HepG2 (cell line): ENCODE results near the gene THAP9. TPM values are rescaled to one million over a fixed set of nuclear protein-coding genes. Genes with fewer than 3 reads are reported as not detected.

Experiments used
- ATAC-seq: fragments of 200-7000 bp; cut with Tn5 transposase; 3 replicates; pipeline ENCODE4 v1.9.1; 2020; ENCODE audit warnings: mild to moderate bottlenecking, moderate library complexity
- BruUV-seq: library from RNA; stranded (reverse); fragments of 400-500 nt; replicated peaks from 2 replicates; lab custom pipeline; 2021; lab: Mats Ljungman, UMichigan
- CTCF ChIA-PET: fragments of 300-600 bp; formaldehyde crosslinking; extraction: SDS; loops from one replicate; lab custom pipeline; 2021; ENCODE audit warnings: low total read pairs, inconsistent platforms, low intra/inter-chr PET ratio; lab: Yijun Ruan, JAX
- POLR2A ChIA-PET: fragments of 350-600 bp; sonication (Branson Sonifier 250); formaldehyde crosslinking; loops from one replicate; lab custom pipeline; 2020; ENCODE audit warnings: antibody characterized with exemption, inconsistent platforms; lab: Yijun Ruan, JAX
- DNase-seq: peaks from one replicate; pipeline ENCODE4 v3.0.0-alpha.2; 2015; ENCODE audit warnings: low spot score
- FAIRE-seq: peaks from 3 replicates; lab custom pipeline; 2011; peaks lifted over from hg19 to GRCh38; lab: Jason Lieb, UNC
- H2AFZ ChIP-seq: one replicate; pipeline ENCODE4 v1.6.1; 2011; ENCODE audit warnings: low read length, inconsistent platforms
- H3K27ac ChIP-seq: fragments of 300-600 bp; 3 replicates; pipeline ENCODE4 v1.8.0; 2011; ENCODE audit warnings: mixed run types, mild to moderate bottlenecking, mixed read lengths, low read length, inconsistent platforms; ENCODE audit not compliant: insufficient read depth; ENCODE audit errors: extremely low read length
- H3K27me3 ChIP-seq, 2 experiments: fragments of 200-600 bp in 1 of 2; 2 replicates in 1 of 2; 3 replicates in 1 of 2; pipeline versions ENCODE4 v1.6.0 to v1.8.0; 2011; ENCODE audit warnings: low read length in 2 of 2, mild to moderate bottlenecking in 2 of 2, moderate library complexity in 2 of 2, inconsistent platforms in 1 of 2; ENCODE audit not compliant: insufficient read depth in 2 of 2, control insufficient read depth in 1 of 2
- H3K36me3 ChIP-seq, 2 experiments: fragments of 200-600 bp in 1 of 2; replicated peaks in 1 of 2; 2 replicates in 1 of 2; 3 replicates in 1 of 2; pipeline versions ENCODE4 v1.5.1 to v1.8.0; 2011; ENCODE audit warnings: low read length in 2 of 2, inconsistent platforms in 1 of 2; ENCODE audit not compliant: insufficient read depth in 2 of 2, control insufficient read depth in 1 of 2
- H3K4me1 ChIP-seq: 2 replicates; pipeline ENCODE4 v1.5.1; 2012; ENCODE audit warnings: low read length, inconsistent platforms; ENCODE audit not compliant: insufficient read depth
- H3K4me2 ChIP-seq: 2 replicates; pipeline ENCODE4 v1.6.0; 2011; ENCODE audit warnings: low read depth, low read length, inconsistent platforms
- H3K4me3 ChIP-seq, 3 experiments: fragments of 200-600 bp in 1 of 3; sonication (generic), shearing (Covaris generic) in 1 of 3; replicated peaks in 1 of 3; 2 replicates each; pipeline ENCODE4 v1.5.1; 2011 to 2016; ENCODE audit warnings: low read length in 3 of 3, inconsistent platforms in 2 of 3, low read depth in 2 of 3, mild to moderate bottlenecking in 2 of 3, control low read depth in 1 of 3, mixed read lengths in 1 of 3; ENCODE audit not compliant: insufficient read depth in 1 of 3
- H3K79me2 ChIP-seq: one replicate; pipeline ENCODE4 v1.6.1; 2011; ENCODE audit warnings: low read length, inconsistent platforms; ENCODE audit not compliant: insufficient read depth
- H3K9ac ChIP-seq: 2 replicates; pipeline ENCODE4 v1.6.0; 2011; ENCODE audit warnings: mild to moderate bottlenecking, low read depth, low read length, inconsistent platforms; ENCODE audit not compliant: insufficient read depth
- H3K9me3 ChIP-seq: 2 replicates; pipeline ENCODE4 v1.5.1; 2012; ENCODE audit warnings: mild to moderate bottlenecking, low read length
- H4K20me1 ChIP-seq: 2 replicates; pipeline ENCODE4 v1.6.0; 2011; ENCODE audit warnings: inconsistent platforms, mild to moderate bottlenecking, low read length, moderate library complexity; ENCODE audit not compliant: insufficient read depth
- HOXD1 ChIP-seq: sonication (generic); formaldehyde crosslinking; IDR thresholded peaks from 2 replicates; pipeline ENCODE4 v1.5.0; 2020; ENCODE audit warnings: missing genetic modification reagents
- IRF2 ChIP-seq: IDR thresholded peaks from 2 replicates; pipeline ENCODE4 v1.6.1; 2018; ENCODE audit warnings: missing genetic modification reagents, missing compliant biosample characterization
- ZBTB8A ChIP-seq: sonication (generic); formaldehyde crosslinking; IDR thresholded peaks from 2 replicates; pipeline ENCODE4 v1.4.0; 2020; ENCODE audit warnings: mild to moderate bottlenecking, low read depth, missing genetic modification reagents, borderline replicate concordance
- ZMYM3 ChIP-seq: sonication (generic); formaldehyde crosslinking; IDR thresholded peaks from 2 replicates; pipeline ENCODE4 v1.5.1; 2020; ENCODE audit warnings: mild to moderate bottlenecking, missing genetic modification reagents
- ZNF382 ChIP-seq: sonication (generic); formaldehyde crosslinking; IDR thresholded peaks from 2 replicates; pipeline ENCODE4 v1.5.0; 2020; ENCODE audit warnings: missing genetic modification reagents, mild to moderate bottlenecking, borderline replicate concordance
- ZNF460 ChIP-seq: sonication (generic); formaldehyde crosslinking; IDR thresholded peaks from 2 replicates; pipeline ENCODE4 v1.5.1; 2020; ENCODE audit warnings: missing genetic modification reagents, mild to moderate bottlenecking, borderline replicate concordance
- ZNF7 ChIP-seq: IDR thresholded peaks from 2 replicates; pipeline ENCODE4 v1.6.1; 2016; ENCODE audit warnings: missing biosample characterization, missing genetic modification reagents
- WGBS: methylation state at CpG from one replicate; pipeline ENCODE4 v1.1.6; 2017; ENCODE audit warnings: low lambda C conversion rate; 5-methylcytosine and 5-hydroxymethylcytosine counted together
- in situ Hi-C: cut with HindIII; loops from 2 replicates; pipeline ENCODE4 v1.10.0; 2017; ENCODE audit warnings: low pct_unique_long_range_greater_than_20kb; ENCODE audit not compliant: extremely low pct_ligation_motif_present
- intact Hi-C: fragments of 100-400 bp; cut with micrococcal nuclease; formaldehyde crosslinking; loops from one replicate; pipeline ENCODE4 v1.10.0; 2022; ENCODE audit not compliant: unreplicated experiment
- polyA plus RNA-seq, 8 experiments: library from polyadenylated mRNA; depleted of rRNA in 3 of 8; stranded (reverse) in 7 of 8; unstranded in 1 of 8; fragments of >200 nt; fragmentation: Illumina TruSeq in 4 of 8; extraction: Trizol in 4 of 8; gene quantifications; 2 replicates each; pipeline versions ENCODE4 v1.2.1 to v1.2.3, GENCODE V29; 2011 to 2016; ENCODE audit warnings: low read depth in 4 of 8, missing spikeins in 1 of 8, mixed read lengths in 1 of 8; ENCODE audit not compliant: insufficient read depth in 1 of 8
- total RNA-seq, 5 experiments: library from RNA; depleted of rRNA; stranded (reverse); fragments of >200 nt; fragmentation: Illumina TruSeq; extraction: Trizol; gene quantifications; 2 replicates each; pipeline ENCODE4 v1.2.3, GENCODE V29; 2016; ENCODE audit warnings: low read depth in 1 of 5
- TF ChIP-seq, protein P1 (sequence below): sonication (generic); formaldehyde crosslinking; IDR thresholded peaks from 2 replicates; pipeline ENCODE4 v1.8.1; 2023; ENCODE audit warnings: missing genetic modification reagents, mild to moderate bottlenecking, borderline replicate concordance
- TF ChIP-seq, protein P2 (sequence below): sonication (generic); formaldehyde crosslinking; IDR thresholded peaks from 2 replicates; pipeline ENCODE4 v1.8.1; 2023; ENCODE audit warnings: missing genetic modification reagents, inconsistent platforms, borderline replicate concordance
- TF ChIP-seq, protein P3 (sequence below): sonication (generic); formaldehyde crosslinking; IDR thresholded peaks from 2 replicates; pipeline ENCODE4 v1.4.0; 2020; ENCODE audit warnings: missing genetic modification reagents
- TF ChIP-seq, protein P4 (sequence below): sonication (generic); formaldehyde crosslinking; IDR thresholded peaks from 2 replicates; pipeline ENCODE4 v1.9.0; 2021; ENCODE audit warnings: missing genetic modification reagents, borderline replicate concordance

The THAP9 gene
- total and polyA plus RNA-seq, 2 of the 13 experiments (the other 11 are each of a cell fraction or from before 2014, with no cell fraction given), result 6.0 to 7.2 TPM

DNA sequence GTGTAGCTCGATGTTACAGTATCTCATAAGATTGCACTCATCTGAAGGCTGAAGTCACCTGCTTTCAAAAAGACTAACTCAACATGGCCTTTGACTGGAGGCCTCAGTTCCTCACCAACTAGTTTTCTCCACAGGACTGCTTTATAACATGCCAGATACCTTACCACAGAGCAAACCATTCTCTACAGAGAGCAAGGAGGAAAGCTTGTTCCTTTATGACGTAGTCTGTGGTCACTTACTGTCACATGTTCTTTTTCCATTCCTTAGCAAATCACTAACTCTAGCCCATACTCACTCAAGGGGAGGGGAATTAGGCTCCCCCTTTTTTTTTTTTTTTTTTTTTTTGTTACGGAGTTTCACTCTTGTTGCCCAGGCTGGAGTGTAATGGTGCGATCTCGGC lies 3.2 kb downstream of the THAP9 start:
- intact Hi-C loops, result no loop called here
- FAIRE-seq, result no peak
- WGBS, result 97% methylated on average over 5 of the region's 5 CpGs
- Histone ChIP-seq H3K4me3 (no peak overlapping the region), H3K9ac (no peak overlapping the region), H3K9me3 (no peaks in the 10 kb centered on the region), H3K27me3 (no peaks in the 10 kb centered on the region; a peak in 1 of 5 replicates), H3K4me1 (peaks cover 18% of the 10 kb centered on the region)
- CTCF ChIA-PET, result no interaction called here
- BruUV-seq, result no TSS peak
- TF ChIP-seq, protein P1, sequence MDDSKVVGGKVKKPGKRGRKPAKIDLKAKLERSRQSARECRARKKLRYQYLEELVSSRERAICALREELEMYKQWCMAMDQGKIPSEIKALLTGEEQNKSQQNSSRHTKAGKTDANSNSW (CRISPR knock-in tag), result no peak
- TF ChIP-seq, all 625 proteins: peak for 0
- no peak for ATAC-seq
- no peak overlapping the region for H3K4me2 ChIP-seq
- in situ Hi-C loops, result no loop called here
- H3K79me2 ChIP-seq, result peaks cover 39% of the 10 kb centered on the region
- H3K36me3 ChIP-seq, result peaks cover 1 to 7% of the 10 kb centered on the region in 2 experiments
- POLR2A ChIA-PET, result no interaction called here
- no peak overlapping the region for H2AFZ ChIP-seq
- no peak overlapping the region for H3K27ac ChIP-seq
- no peak for DNase-seq
- H4K20me1 ChIP-seq, result no peaks in the 10 kb centered on the region

DNA sequence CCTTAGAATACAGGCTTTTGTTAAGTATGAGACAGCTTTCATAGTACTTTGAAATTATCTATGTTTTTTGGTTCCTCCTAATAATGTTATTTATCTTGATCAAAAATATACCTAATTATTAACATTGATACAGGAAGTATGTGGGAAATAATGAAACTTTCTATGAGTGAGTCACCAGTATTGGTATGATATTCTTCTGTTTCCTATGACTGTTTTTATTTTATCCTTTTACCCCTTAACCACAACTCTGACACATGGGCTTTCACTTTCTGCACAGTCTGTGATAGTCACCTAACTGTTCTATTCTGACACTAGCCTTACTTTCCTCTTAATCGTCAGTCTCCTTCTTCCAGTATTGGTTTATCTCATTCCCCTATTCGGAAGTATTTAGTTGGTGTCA lies 4.7 kb downstream of the THAP9 start:
- H3K27me3 ChIP-seq, result no peaks in the 10 kb centered on the region; a peak in 1 of 5 replicates
- peaks cover 27% of the 10 kb centered on the region for H3K79me2 ChIP-seq
- H3K4me3 ChIP-seq, result no peak overlapping the region
- ChIA-PET POLR2A (no interaction called here), CTCF (no interaction called here)
- WGBS, result 94% methylated on average over 2 of the region's 2 CpGs
- TF ChIP-seq ZNF7 (CRISPR knock-in tag), result no peak
- TF ChIP-seq ZBTB8A (CRISPR knock-in tag), result no peak
- no peak for TF ChIP-seq ZMYM3 (CRISPR knock-in tag)
- TF ChIP-seq, protein P2, sequence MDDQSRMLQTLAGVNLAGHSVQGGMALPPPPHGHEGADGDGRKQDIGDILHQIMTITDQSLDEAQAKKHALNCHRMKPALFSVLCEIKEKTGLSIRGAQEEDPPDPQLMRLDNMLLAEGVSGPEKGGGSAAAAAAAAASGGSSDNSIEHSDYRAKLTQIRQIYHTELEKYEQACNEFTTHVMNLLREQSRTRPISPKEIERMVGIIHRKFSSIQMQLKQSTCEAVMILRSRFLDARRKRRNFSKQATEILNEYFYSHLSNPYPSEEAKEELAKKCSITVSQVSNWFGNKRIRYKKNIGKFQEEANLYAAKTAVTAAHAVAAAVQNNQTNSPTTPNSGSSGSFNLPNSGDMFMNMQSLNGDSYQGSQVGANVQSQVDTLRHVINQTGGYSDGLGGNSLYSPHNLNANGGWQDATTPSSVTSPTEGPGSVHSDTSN, result no peak
- TF ChIP-seq IRF2 (CRISPR knock-in tag), result no peak
- TF ChIP-seq, protein P3, sequence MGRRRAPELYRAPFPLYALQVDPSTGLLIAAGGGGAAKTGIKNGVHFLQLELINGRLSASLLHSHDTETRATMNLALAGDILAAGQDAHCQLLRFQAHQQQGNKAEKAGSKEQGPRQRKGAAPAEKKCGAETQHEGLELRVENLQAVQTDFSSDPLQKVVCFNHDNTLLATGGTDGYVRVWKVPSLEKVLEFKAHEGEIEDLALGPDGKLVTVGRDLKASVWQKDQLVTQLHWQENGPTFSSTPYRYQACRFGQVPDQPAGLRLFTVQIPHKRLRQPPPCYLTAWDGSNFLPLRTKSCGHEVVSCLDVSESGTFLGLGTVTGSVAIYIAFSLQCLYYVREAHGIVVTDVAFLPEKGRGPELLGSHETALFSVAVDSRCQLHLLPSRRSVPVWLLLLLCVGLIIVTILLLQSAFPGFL (CRISPR knock-in tag), result no peak
- no peak for TF ChIP-seq ZNF460 (CRISPR knock-in tag)
- no peak for TF ChIP-seq HOXD1
- TF ChIP-seq, protein P4, sequence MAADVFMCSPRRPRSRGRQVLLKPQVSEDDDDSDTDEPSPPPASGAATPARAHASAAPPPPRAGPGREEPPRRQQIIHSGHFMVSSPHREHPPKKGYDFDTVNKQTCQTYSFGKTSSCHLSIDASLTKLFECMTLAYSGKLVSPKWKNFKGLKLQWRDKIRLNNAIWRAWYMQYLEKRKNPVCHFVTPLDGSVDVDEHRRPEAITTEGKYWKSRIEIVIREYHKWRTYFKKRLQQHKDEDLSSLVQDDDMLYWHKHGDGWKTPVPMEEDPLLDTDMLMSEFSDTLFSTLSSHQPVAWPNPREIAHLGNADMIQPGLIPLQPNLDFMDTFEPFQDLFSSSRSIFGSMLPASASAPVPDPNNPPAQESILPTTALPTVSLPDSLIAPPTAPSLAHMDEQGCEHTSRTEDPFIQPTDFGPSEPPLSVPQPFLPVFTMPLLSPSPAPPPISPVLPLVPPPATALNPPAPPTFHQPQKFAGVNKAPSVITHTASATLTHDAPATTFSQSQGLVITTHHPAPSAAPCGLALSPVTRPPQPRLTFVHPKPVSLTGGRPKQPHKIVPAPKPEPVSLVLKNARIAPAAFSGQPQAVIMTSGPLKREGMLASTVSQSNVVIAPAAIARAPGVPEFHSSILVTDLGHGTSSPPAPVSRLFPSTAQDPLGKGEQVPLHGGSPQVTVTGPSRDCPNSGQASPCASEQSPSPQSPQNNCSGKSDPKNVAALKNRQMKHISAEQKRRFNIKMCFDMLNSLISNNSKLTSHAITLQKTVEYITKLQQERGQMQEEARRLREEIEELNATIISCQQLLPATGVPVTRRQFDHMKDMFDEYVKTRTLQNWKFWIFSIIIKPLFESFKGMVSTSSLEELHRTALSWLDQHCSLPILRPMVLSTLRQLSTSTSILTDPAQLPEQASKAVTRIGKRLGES (CRISPR knock-in tag), result no peak
- TF ChIP-seq ZNF382, result no peak
- no peak for ATAC-seq
- in situ Hi-C loops (no loop called here), intact Hi-C loops (no loop called here)
- no peak for FAIRE-seq
- H3K36me3 ChIP-seq, result peaks cover 1 to 7% of the 10 kb centered on the region in 2 experiments
- peaks cover 14% of the 10 kb centered on the region for H3K4me1 ChIP-seq
- DNase-seq, result no peak
- H3K27ac ChIP-seq, result no peak overlapping the region
- no peak overlapping the region for H3K9ac ChIP-seq
- no peaks in the 10 kb centered on the region for H3K9me3 ChIP-seq
- no peak overlapping the region for H2AFZ ChIP-seq
- no peak overlapping the region for H3K4me2 ChIP-seq
- no peaks in the 10 kb centered on the region for H4K20me1 ChIP-seq
- BruUV-seq, result no TSS peak
